ENCODE measurements around the gene HSD3B2.

- TF ChIP-seq CTCF (IDR thresholded peaks at IDR 0.05) (no peak), POLR2A (IDR thresholded peaks at IDR 0.05) (no peak), POLR2AphosphoS5 (IDR thresholded peaks at IDR 0.05) (no peak)
Observed at GRCh38 chr1:119380304-119380703, 34.6 kb upstream of the HSD3B2 start.
